ENCODE data around the gene MMRN2. TPM values are rescaled to one million over a fixed set of nuclear protein-coding genes. Genes with fewer than 3 reads are reported as not detected.

Gene MMRN2
- total and polyA plus RNA-seq, 2 of the 8 experiments (the other 6 are each of a cell fraction or from before 2014, with no cell fraction given) = 1.2 TPM

- Histone ChIP-seq H2BK120ac (replicated peaks; ENCODE audit: low read depth, low read length) (no peak overlapping the region), H3K27ac (ENCODE audit: low read depth, low read length) (no peak overlapping the region), H3K4ac (replicated peaks; ENCODE audit: insufficient read length, low read depth, low read length) (no peak overlapping the region), H3K9ac (replicated peaks in 1 of 4; ENCODE audit: extremely low read depth in 1 of 4, low read depth in 3 of 4, low read length in 3 of 4) (no peak overlapping the region), H3K9me3 (ENCODE audit: insufficient read depth in 2 of 2, low read depth in 1 of 2, low read length in 1 of 2) (no peaks in the 10 kb centered on the region), H3K4me1 (replicated peaks in 1 of 4; ENCODE audit: control insufficient read depth in 3 of 4, insufficient read depth in 4 of 4, low read length in 3 of 4) (peaks cover under 1 to 6% (median 2%) of the 10 kb centered on the region in 4 experiments; a peak in 4 of 7 replicates), H3K4me2 (ENCODE audit: insufficient read depth in 1 of 2, low read depth in 2 of 2, low read length in 2 of 2) (no peak overlapping the region), H3K36me3 (ENCODE audit: control insufficient read depth in 2 of 4, insufficient read depth in 4 of 4, low read length in 3 of 4) (no peaks in the 10 kb centered on the region), H2BK20ac (ENCODE audit: low read length) (no peak overlapping the region), H3K79me1 (ENCODE audit: low read depth, low read length) (no peaks in the 10 kb centered on the region), H3K18ac (ENCODE audit: extremely low read depth, low read length) (no peak overlapping the region), H4K5ac (ENCODE audit: insufficient read length, low read depth, low read length) (no peak overlapping the region), H3K23ac (ENCODE audit: insufficient read length) (no peak overlapping the region), H4K20me1 (replicated peaks in 1 of 2; ENCODE audit: control insufficient read depth in 1 of 2, insufficient read depth in 2 of 2, low read length in 2 of 2) (no peaks in the 10 kb centered on the region), H3K27me3 (replicated peaks in 1 of 4; ENCODE audit: control insufficient read depth in 3 of 4, extremely low read depth in 1 of 4, insufficient read depth in 3 of 4, low read length in 3 of 4) (peaks cover 1 to 17% (median 14%) of the 10 kb centered on the region in 4 experiments), H3K79me2 (ENCODE audit: control insufficient read depth in 1 of 2, insufficient read depth in 2 of 2, low read length in 2 of 2) (no peaks in the 10 kb centered on the region), H4K8ac (ENCODE audit: extremely low read depth, insufficient read depth, low read length) (no peak overlapping the region; the same call in 1 of the 2 replicates), H3K14ac (ENCODE audit: insufficient read length) (no peak overlapping the region), H2BK15ac (ENCODE audit: low read length) (no peak overlapping the region), H2AK5ac (ENCODE audit: low read depth, low read length) (no peak overlapping the region), H2BK5ac (ENCODE audit: low read depth, low read length) (no peak overlapping the region), H3K56ac (replicated peaks; ENCODE audit: insufficient read length, low read depth, low read length) (no peak overlapping the region), H2BK12ac (ENCODE audit: low read depth, low read length) (no peak overlapping the region), H3K23me2 (ENCODE audit: low read depth, low read length) (peaks cover 5% of the 10 kb centered on the region; the same call in 1 of the 2 replicates), H4K91ac (replicated peaks; ENCODE audit: insufficient read length, low read length) (no peak overlapping the region), H2AFZ (ENCODE audit: low read length) (no peak overlapping the region), H3K4me3 (ENCODE audit: extremely low read depth in 1 of 4, insufficient read depth in 2 of 4, low read depth in 3 of 4, low read length in 4 of 4) (no peak overlapping the region)
- WGBS, 2 experiments (ENCODE audit: extremely low coverage in 1 of 2, insufficient coverage in 1 of 2, insufficient read length in 1 of 2, insufficient replicate concordance in 2 of 2, low coverage in 1 of 2, low lambda C conversion rate in 2 of 2, missing lambda C conversion rate in 1 of 2) = 84% methylated on average over 4 of the region's 5 CpGs; no CpG with 5 or more reads in 1 of the 2 experiments
- POLR2A ChIA-PET (ENCODE audit: partially characterized antibody) = interaction anchor here (0.6 kb wide), 1 partner anchor 368 kb away, joined by 3 read pairs; no protein-coding TSS in a partner anchor
- DNase-seq (ENCODE audit: low read depth in 1 of 2, low spot score in 2 of 2) = no peak
- TF ChIP-seq NANOG (IDR thresholded peaks at IDR 0.05; ENCODE audit: insufficient read depth, low read depth, low read length, poor library complexity, severe bottlenecking) = no peak
- TF ChIP-seq SIN3A (conservative IDR thresholded peaks at IDR 0.05 in 1 of 2, IDR thresholded peaks at IDR 0.05 in 1 of 2; ENCODE audit: low read depth in 1 of 2, low read length in 2 of 2) = no peak
- no peak for FAIRE-seq
- CTCF ChIA-PET (ENCODE audit: partially characterized antibody) = interaction anchor here (0.9 to 3.2 kb wide), 6 partner anchors 10 to 78 kb away, joined by 3 to 25 read pairs (median 7); partner anchors contain the start of gene ADIRF
Measured at GRCh38 chr10:86976362-86977056, 19.1 kb upstream of the MMRN2 start.
